Testis (tissue), 3 donors: Measurements from ENCODE around the gene GNG10. TPM values are rescaled to one million over a fixed set of nuclear protein-coding genes. Genes with fewer than 3 reads are reported as not detected.

Experiments used
- DNase-seq: peaks from one replicate; pipeline ENCODE4 v3.0.0-alpha.2; 2019
- H3K27ac ChIP-seq, 2 donors: fragments of 200-600 bp; sonication (generic); one replicate each; pipeline ENCODE4 v1.5.1; 2019
- H3K27me3 ChIP-seq: fragments of 200-600 bp; sonication (generic); one replicate; pipeline ENCODE4 v1.5.1; 2019
- H3K36me3 ChIP-seq: fragments of 200-600 bp; sonication (generic); one replicate; pipeline ENCODE4 v1.5.1; 2017; ENCODE audit warnings: low read depth; ENCODE audit errors: missing control alignments
- H3K4me1 ChIP-seq: fragments of 200-600 bp; sonication (generic); one replicate; pipeline ENCODE4 v1.5.1; 2019
- H3K4me3 ChIP-seq, 2 donors: fragments of 200-600 bp; sonication (generic); one replicate each; pipeline ENCODE4 v1.5.1; 2017 to 2019
- H3K9me3 ChIP-seq: fragments of 200-600 bp; sonication (generic); one replicate; pipeline ENCODE4 v1.5.1; 2017
- CTCF ChIP-seq, 3 experiments: fragments of 450-650 bp in 2 of 3; fragments of 200-600 bp in 1 of 3; sonication (generic) in 1 of 3; IDR thresholded peaks; one replicate each; pipeline ENCODE4 v1.5.1; 2016 to 2019; ENCODE audit warnings: antibody characterized with exemption in 3 of 3, mild to moderate bottlenecking in 2 of 3, moderate library complexity in 1 of 3
- POLR2A ChIP-seq: fragments of 450-650 bp; IDR thresholded peaks from one replicate; pipeline ENCODE4 v1.6.1; 2017; ENCODE audit warnings: antibody characterized with exemption, mild to moderate bottlenecking, moderate library complexity
- WGBS, 2 donors: methylation state at CpG; one replicate each; pipeline ENCODE4 v1.1.5; 2018; 5-methylcytosine and 5-hydroxymethylcytosine counted together
- intact Hi-C: fragments of 100-400 bp; cut with DNase I; formaldehyde crosslinking; loops from one replicate; pipeline ENCODE4 v1.15.1; 2023; ENCODE audit warnings: low total_unique reads
- polyA plus RNA-seq: library from polyadenylated mRNA; stranded (reverse); fragments of 350-450 nt; fragmentation: Illumina TruSeq; extraction: RNeasy Lipid Tissue Mini Kit (QIAGEN cat#74804); gene quantifications from one replicate; pipeline ENCODE4 v1.2.3, GENCODE V29; 2014; ENCODE audit warnings: low read depth, low replicate concordance; ENCODE audit not compliant: insufficient read depth
- total RNA-seq, 2 donors: library from RNA; depleted of rRNA; stranded (reverse); fragments of >200 nt; gene quantifications; one replicate each; pipeline ENCODE4 v1.2.3, GENCODE V29; 2016

The GNG10 gene
- total and polyA plus RNA-seq, 3 donors from 2014 or later, result 35.9 to 38.3 (median 37.1) TPM

DNA sequence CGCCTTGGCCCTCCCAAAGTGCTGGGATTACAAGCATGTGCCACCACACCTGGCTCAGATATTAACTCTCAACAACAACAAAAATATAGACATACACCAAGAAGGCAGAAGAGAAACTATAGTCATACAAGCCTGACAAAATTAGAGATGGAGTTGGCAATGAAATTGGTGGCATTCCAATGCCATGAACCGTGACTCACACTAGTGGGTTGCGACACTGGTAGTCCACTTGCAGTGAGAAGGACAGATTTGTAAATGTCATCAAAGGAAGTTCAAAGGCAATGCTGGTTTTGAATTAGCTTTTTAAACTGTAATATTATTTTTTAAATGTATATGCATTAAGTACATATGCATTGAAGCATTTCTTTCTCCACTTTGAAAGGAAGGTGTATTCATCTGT, 38.8 kb upstream of the GNG10 start:
- Histone ChIP-seq H3K4me1 (no peaks in the 10 kb centered on the region), H3K36me3 (no peaks in the 10 kb centered on the region), H3K4me3 (no peak overlapping the region), H3K27me3 (no peaks in the 10 kb centered on the region), H3K27ac (no peak overlapping the region), H3K9me3 (no peaks in the 10 kb centered on the region)
- WGBS, 2 donors, result 78 to 79% methylated on average over 3 of the region's 3 CpGs
- DNase-seq, result no peak
- intact Hi-C loops, result no loop called here
- no peak for TF ChIP-seq CTCF (IDR thresholded peaks at IDR 0.05)
- TF ChIP-seq POLR2A, result no peak

DNA sequence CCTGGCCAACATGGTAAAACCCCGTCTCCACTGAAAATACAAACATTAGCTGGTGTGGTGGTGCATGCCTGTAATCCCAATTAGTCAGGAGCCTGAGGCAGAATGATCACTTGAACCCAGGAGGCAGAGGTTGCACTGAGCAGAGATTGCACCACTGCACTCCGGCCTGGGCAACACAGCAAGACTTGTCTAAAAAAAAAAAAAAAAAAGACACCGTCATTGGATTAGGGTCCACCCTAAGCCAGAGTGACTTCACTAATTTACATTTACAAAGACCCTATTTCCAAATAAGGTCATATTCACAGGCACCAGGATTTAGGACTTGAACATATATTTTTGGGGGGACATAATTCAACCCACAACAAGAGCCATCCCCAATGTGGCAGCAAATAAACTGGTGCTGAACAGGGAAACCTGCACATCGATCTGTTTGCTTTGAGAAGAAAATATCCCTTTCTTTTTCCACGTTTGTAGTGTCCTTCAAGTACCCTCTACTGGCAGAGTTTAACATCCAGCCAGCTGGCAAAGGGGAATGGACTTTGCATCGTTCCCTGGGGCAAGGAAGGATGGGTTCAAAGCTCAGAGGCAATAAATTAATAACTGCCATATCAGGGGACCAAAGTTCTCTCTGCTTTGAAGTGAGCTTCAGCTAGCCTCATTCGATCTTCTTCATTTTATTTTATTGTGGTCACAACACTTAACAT, 34.0 kb upstream of the GNG10 start:
- Histone ChIP-seq H3K27ac (no peak overlapping the region), H3K4me3 (no peak overlapping the region), H3K27me3 (no peaks in the 10 kb centered on the region), H3K36me3 (no peaks in the 10 kb centered on the region), H3K9me3 (no peaks in the 10 kb centered on the region), H3K4me1 (peaks cover 11% of the 10 kb centered on the region)
- TF ChIP-seq POLR2A, result no peak
- TF ChIP-seq CTCF (IDR thresholded peaks at IDR 0.05), result no peak
- intact Hi-C loops, result no loop called here
- DNase-seq, result no peak
- WGBS, 2 donors, result 72 to 77% methylated on average over 7 of the region's 7 CpGs

DNA sequence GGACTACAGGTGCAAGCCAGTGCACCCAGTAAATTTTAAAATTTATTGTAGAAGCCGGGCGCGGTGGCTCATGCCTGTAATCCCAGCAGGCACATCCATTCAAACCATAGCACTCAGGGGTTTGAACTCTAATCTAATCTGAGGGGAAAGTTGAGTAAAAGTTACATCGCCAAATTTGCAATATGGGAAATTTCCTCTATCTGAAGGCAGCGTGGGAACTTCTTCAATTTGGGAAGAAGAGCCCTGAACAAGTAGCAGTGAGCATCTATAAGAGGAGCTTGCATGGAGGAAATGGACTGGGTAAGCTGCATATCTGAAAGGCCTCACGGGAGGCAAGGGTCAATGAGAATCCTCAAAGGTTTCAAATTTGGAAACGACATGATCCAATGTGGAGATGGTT, 33.0 kb upstream of the GNG10 start:
- Histone ChIP-seq H3K4me1 (peaks cover 17% of the 10 kb centered on the region), H3K36me3 (no peaks in the 10 kb centered on the region), H3K4me3 (no peak overlapping the region), H3K27ac (no peak overlapping the region), H3K27me3 (no peaks in the 10 kb centered on the region), H3K9me3 (no peaks in the 10 kb centered on the region)
- no peak for TF ChIP-seq CTCF (IDR thresholded peaks at IDR 0.05)
- TF ChIP-seq POLR2A, result no peak
- intact Hi-C loops, result no loop called here
- WGBS, 2 donors, result 91 to 93% methylated on average over 7 of the region's 7 CpGs
- no peak for DNase-seq

DNA sequence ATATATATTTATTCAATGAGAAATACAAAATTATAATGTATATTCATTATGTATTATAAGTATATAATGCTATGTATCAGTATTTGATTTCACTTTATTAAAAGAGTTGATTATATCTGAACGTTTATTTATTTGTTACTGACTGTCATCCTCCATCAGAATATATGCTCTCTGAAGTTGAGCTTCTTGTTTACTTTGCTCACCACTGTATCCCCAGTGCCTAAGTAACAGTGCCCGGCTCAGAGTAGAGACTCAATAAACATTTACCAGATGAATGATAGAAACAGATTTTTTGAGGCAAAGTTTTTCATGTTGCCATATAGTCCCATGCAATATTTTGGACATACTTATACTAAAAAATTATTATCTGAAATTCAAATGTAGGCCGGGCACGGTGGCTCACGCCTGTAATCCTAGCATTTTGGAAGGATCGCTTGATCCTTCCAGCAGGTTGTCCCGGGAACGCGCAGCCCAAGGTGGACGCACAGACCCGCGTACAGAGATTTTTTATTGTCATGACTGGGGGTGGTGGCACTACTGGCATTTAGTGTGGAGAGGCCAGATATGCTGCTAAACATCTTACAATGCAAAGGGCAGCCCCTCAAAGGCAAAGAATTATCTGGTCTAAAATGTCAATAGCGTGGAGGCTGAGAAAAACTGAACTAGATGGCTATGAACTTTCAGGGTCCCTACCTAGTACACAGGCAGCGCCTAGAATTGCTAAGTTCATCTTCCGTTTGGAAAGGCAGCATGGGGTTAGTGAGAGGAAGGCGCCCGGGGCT, 31.0 kb upstream of the GNG10 start:
- H3K27me3 ChIP-seq, result no peaks in the 10 kb centered on the region
- WGBS, 2 donors, result 3 to 7% methylated on average over 17 of the region's 17 CpGs
- DNase-seq, result no peak
- H3K27ac ChIP-seq, result peak overlapping the region; percentile 86 to 87
- intact Hi-C loops, result no loop called here
- H3K9me3 ChIP-seq, result no peaks in the 10 kb centered on the region
- peaks cover 17% of the 10 kb centered on the region for H3K4me1 ChIP-seq
- H3K4me3 ChIP-seq, result peak overlapping the region; percentile 89 to 97
- no peaks in the 10 kb centered on the region for H3K36me3 ChIP-seq
- no peak for TF ChIP-seq POLR2A
- no peak for TF ChIP-seq CTCF (IDR thresholded peaks at IDR 0.05)

- no peaks in the 10 kb centered on the region for H3K27me3 ChIP-seq
- no peak for DNase-seq
- intact Hi-C loops, result no loop called here
- peaks cover 22% of the 10 kb centered on the region for H3K4me1 ChIP-seq
- WGBS, 2 donors, result 0 to 1% methylated on average over 12 to 14 of the region's 14 CpGs
- H3K4me3 ChIP-seq, result peak overlapping the region; percentile 89 to 97
- H3K36me3 ChIP-seq, result no peaks in the 10 kb centered on the region
- H3K27ac ChIP-seq, result peak overlapping the region; percentile 86 to 87
- H3K9me3 ChIP-seq, result no peaks in the 10 kb centered on the region
- TF ChIP-seq CTCF (IDR thresholded peaks at IDR 0.05), result no peak
- no peak for TF ChIP-seq POLR2A
Measured at GRCh38 chr9:111630964-111631213, 30.5 kb upstream of the GNG10 start.
